ENCODE data around the gene GAB2. TPM values are rescaled to one million over a fixed set of nuclear protein-coding genes. Genes with fewer than 3 reads are reported as not detected.

GAB2 gene
- total RNA-seq, 4 donors from 2014 or later, result 39.6 to 57.3 (median 46.6) TPM

GRCh38 chr11:78168539-78169477, 248.8 kb downstream of the GAB2 start:
- no peak overlapping the region for H3K4me3 ChIP-seq
- peak; percentile 83 to 85 for DNase-seq (ENCODE audit: low spot score in 2 of 2)
- peak overlapping the region; percentile 66 to 91 (median 83) for H3K27ac ChIP-seq
- WGBS, 2 donors, result 21 to 31% methylated on average over 17 of the region's 17 CpGs
- H3K27me3 ChIP-seq, result no peaks in the 10 kb centered on the region
- peaks cover 0 to 27% (median 13%) of the 10 kb centered on the region in 4 donors for H3K4me1 ChIP-seq
- no peaks in the 10 kb centered on the region for H3K9me3 ChIP-seq
- peaks cover 0 to 22% (median 0%) of the 10 kb centered on the region in 3 donors for H3K36me3 ChIP-seq
- TF ChIP-seq CTCF (IDR thresholded peaks at IDR 0.05), result no peak
- peak; percentile 77 to 87 for TF ChIP-seq EP300 (IDR thresholded peaks at IDR 0.05)

- H3K27ac ChIP-seq, result peak overlapping the region in 2 of 4 donors; percentile 4 to 87
- no peak for DNase-seq (ENCODE audit: low spot score in 2 of 2)
- 92 to 96% methylated on average over 6 of the region's 6 CpGs for WGBS, 2 donors
- no peak overlapping the region for H3K4me3 ChIP-seq
- H3K9me3 ChIP-seq, result no peaks in the 10 kb centered on the region
- TF ChIP-seq EP300 (IDR thresholded peaks at IDR 0.05) (no peak), POLR2A (IDR thresholded peaks at IDR 0.05) (no peak), CTCF (IDR thresholded peaks at IDR 0.05) (no peak)
- H3K4me1 ChIP-seq, result peaks cover 0 to 35% (median 13%) of the 10 kb centered on the region in 4 donors
- H3K36me3 ChIP-seq, result peaks cover 0 to 3% (median 0%) of the 10 kb centered on the region in 3 donors
- no peaks in the 10 kb centered on the region for H3K27me3 ChIP-seq
These were observed 250.7 kb downstream of the GAB2 start for GRCh38 chr11:78166855-78167469.

Other genes with a start within 250 kb of the GAB2 start
- gene KCTD21, start 229.2 kb downstream of the GAB2 start, total RNA-seq, result 10 to 100 TPM in 1 of 4 donors, 1 to 10 TPM in 3; 6.6 to 20.4 (median 8.7) TPM
- gene USP35, start 228.9 kb downstream of the GAB2 start, total RNA-seq, result 10 to 100 TPM; 10.9 to 23.1 (median 12.6) TPM
- 10 to 100 TPM; 16.5 to 23.8 (median 19.2) TPM for gene NARS2, start 157.0 kb upstream of the GAB2 start, total RNA-seq

Measured in tibial nerve (tissue), 4 donors.